H9 (cell line): ENCODE measurements around the gene FNDC7. TPM values are rescaled to one million over a fixed set of nuclear protein-coding genes. Genes with fewer than 3 reads are reported as not detected.

ENCODE experiments used
- DNase-seq: peaks from one replicate; pipeline ENCODE4 v3.0.0-alpha.2; 2017
- H2AFZ ChIP-seq: one replicate; pipeline ENCODE4 v1.6.1; 2013; ENCODE audit warnings: mild to moderate bottlenecking, low read length, control low read depth, moderate library complexity
- H2AK5ac ChIP-seq: 2 replicates; pipeline ENCODE4 v1.6.1; 2013; ENCODE audit warnings: low read length, control low read depth, mixed read lengths; ENCODE audit not compliant: insufficient read length
- H2BK120ac ChIP-seq: one replicate; pipeline ENCODE4 v1.6.1; 2013; ENCODE audit warnings: low read depth, mild to moderate bottlenecking, low read length, control low read depth, inconsistent platforms; ENCODE audit not compliant: poor library complexity, severe bottlenecking
- H2BK12ac ChIP-seq: 2 replicates; pipeline ENCODE4 v1.6.1; 2013; ENCODE audit warnings: low read length, control low read depth, mixed read lengths, low read depth; ENCODE audit not compliant: insufficient read length
- H2BK15ac ChIP-seq: 2 replicates; pipeline ENCODE4 v1.6.1; 2013; ENCODE audit warnings: low read depth, low read length, control low read depth
- H2BK20ac ChIP-seq: one replicate; pipeline ENCODE4 v1.6.1; 2013; ENCODE audit warnings: low read depth, mild to moderate bottlenecking, low read length, control low read depth, inconsistent platforms; ENCODE audit not compliant: poor library complexity, severe bottlenecking
- H2BK5ac ChIP-seq: 2 replicates; pipeline ENCODE4 v1.6.1; 2013; ENCODE audit warnings: low read length, control low read depth, mixed read lengths; ENCODE audit not compliant: insufficient read length
- H3K14ac ChIP-seq: 2 replicates; pipeline ENCODE4 v1.6.1; 2013; ENCODE audit warnings: low read length, control low read depth; ENCODE audit not compliant: insufficient read depth
- H3K18ac ChIP-seq: 2 replicates; pipeline ENCODE4 v1.6.1; 2013; ENCODE audit warnings: low read depth, mild to moderate bottlenecking, mixed read lengths, low read length, control low read depth; ENCODE audit not compliant: insufficient read length
- H3K23ac ChIP-seq: 2 replicates; pipeline ENCODE4 v1.6.1; 2013; ENCODE audit warnings: low read length, control low read depth, mixed read lengths, low read depth; ENCODE audit not compliant: insufficient read length
- H3K23me2 ChIP-seq: 2 replicates; pipeline ENCODE4 v1.6.1; 2013; ENCODE audit warnings: low read depth, mild to moderate bottlenecking, mixed read lengths, low read length, control low read depth; ENCODE audit not compliant: insufficient read length, poor library complexity, severe bottlenecking
- H3K27ac ChIP-seq: 2 replicates; pipeline ENCODE4 v1.5.1; 2013; ENCODE audit warnings: low read length, control low read depth, mixed read lengths, low read depth; ENCODE audit not compliant: insufficient read length
- H3K27me3 ChIP-seq: 2 replicates; pipeline ENCODE4 v1.6.1; 2013; ENCODE audit warnings: low read length, control low read depth, inconsistent platforms; ENCODE audit not compliant: insufficient read depth
- H3K4ac ChIP-seq: 2 replicates; pipeline ENCODE4 v1.6.1; 2013; ENCODE audit warnings: low read depth, mild to moderate bottlenecking, control low read depth, inconsistent platforms, low read length, moderate library complexity
- H3K4me1 ChIP-seq: 2 replicates; pipeline ENCODE4 v1.6.1; 2013; ENCODE audit warnings: low read length, control low read depth, inconsistent platforms; ENCODE audit not compliant: insufficient read depth
- H3K4me2 ChIP-seq: 2 replicates; pipeline ENCODE4 v1.6.1; 2013; ENCODE audit warnings: low read length, control low read depth, mixed read lengths; ENCODE audit not compliant: insufficient read length, insufficient read depth
- H3K56ac ChIP-seq: 2 replicates; pipeline ENCODE4 v1.6.1; 2013; ENCODE audit warnings: low read depth, mild to moderate bottlenecking, mixed read lengths, low read length, control low read depth; ENCODE audit not compliant: insufficient read length
- H3K79me1 ChIP-seq: 2 replicates; pipeline ENCODE4 v1.6.1; 2013; ENCODE audit warnings: low read depth, mild to moderate bottlenecking, moderate library complexity, low read length, control low read depth, inconsistent platforms; ENCODE audit not compliant: insufficient read depth, poor library complexity, severe bottlenecking
- H3K79me2 ChIP-seq: 2 replicates; pipeline ENCODE4 v1.6.1; 2013; ENCODE audit warnings: low read length, control low read depth, inconsistent platforms; ENCODE audit not compliant: insufficient read depth
- H3K9ac ChIP-seq: 2 replicates; pipeline ENCODE4 v1.6.1; 2013; ENCODE audit warnings: low read length, control low read depth, mixed read lengths; ENCODE audit not compliant: insufficient read length; ENCODE audit errors: extremely low read depth
- H3K9me3 ChIP-seq: one replicate; pipeline ENCODE4 v1.6.1; 2013; ENCODE audit warnings: low read depth, low read length, inconsistent platforms; ENCODE audit not compliant: control insufficient read depth
- H3T11ph ChIP-seq: one replicate; pipeline ENCODE4 v1.6.1; 2013; ENCODE audit warnings: mild to moderate bottlenecking, low read length, control low read depth, inconsistent platforms
- H4K20me1 ChIP-seq: one replicate; pipeline ENCODE4 v1.6.1; 2013; ENCODE audit not compliant: control insufficient read depth, insufficient read length, insufficient read depth
- H4K5ac ChIP-seq: 2 replicates; pipeline ENCODE4 v1.6.1; 2013; ENCODE audit warnings: low read depth, mild to moderate bottlenecking, mixed read lengths, low read length, control low read depth; ENCODE audit not compliant: insufficient read length
- H4K8ac ChIP-seq: replicated peaks from 2 replicates; pipeline ENCODE4 v1.6.1; 2013; ENCODE audit warnings: low read length, control low read depth, mixed read lengths, low read depth; ENCODE audit not compliant: insufficient read length
- H4K91ac ChIP-seq: 2 replicates; pipeline ENCODE4 v1.6.1; 2013; ENCODE audit warnings: low read depth, mild to moderate bottlenecking, moderate library complexity, mixed read lengths, low read length, control low read depth; ENCODE audit not compliant: insufficient read length
- H3K27ac Mint-ChIP-seq, 3 experiments: 2 replicates in 2 of 3; 3 replicates in 1 of 3; pipeline ENCODE4 v1.8.0; 2020 to 2021; ENCODE audit warnings: mixed read lengths in 3 of 3, mild to moderate bottlenecking in 1 of 3, moderate library complexity in 1 of 3
- H3K27me3 Mint-ChIP-seq: 2 replicates; pipeline ENCODE4 v1.8.0; 2021; ENCODE audit warnings: low read depth, mild to moderate bottlenecking, moderate library complexity, mixed read lengths
- H3K36me3 Mint-ChIP-seq, 3 experiments: 2 replicates in 2 of 3; 3 replicates in 1 of 3; pipeline ENCODE4 v1.8.0; 2020 to 2021; ENCODE audit warnings: low read depth in 3 of 3, mixed read lengths in 3 of 3; ENCODE audit not compliant: insufficient read depth in 1 of 3
- H3K4me1 Mint-ChIP-seq, 2 experiments: 2 replicates each; pipeline ENCODE4 v1.8.0; 2020; ENCODE audit warnings: mixed read lengths in 2 of 2
- H3K4me3 Mint-ChIP-seq, 2 experiments: 2 replicates in 1 of 2; 3 replicates in 1 of 2; pipeline ENCODE4 v1.8.0; 2020 to 2021; ENCODE audit warnings: mild to moderate bottlenecking in 2 of 2, mixed read lengths in 2 of 2, moderate library complexity in 1 of 2
- H3K9me3 Mint-ChIP-seq, 2 experiments: 2 replicates in 1 of 2; 3 replicates in 1 of 2; pipeline ENCODE4 v1.8.0; 2020; ENCODE audit warnings: mild to moderate bottlenecking in 2 of 2, mixed read lengths in 2 of 2, moderate library complexity in 1 of 2
- WGBS: extraction: QIAGEN DNeasy Blood & Tissue Kit; methylation state at CpG from one replicate; pipeline ENCODE4 v1.1.7; 2013; ENCODE audit warnings: missing lambda C conversion rate, low lambda C conversion rate, mixed read lengths; ENCODE audit not compliant: insufficient read length; ENCODE audit errors: extremely low coverage; 5-methylcytosine and 5-hydroxymethylcytosine counted together
- long read RNA-seq: library from polyadenylated mRNA; unstranded; transcript quantifications from one replicate; pipeline ENCODE4 v2.0.0, GENCODE V29; 2020
- total RNA-seq: library from RNA; stranded (reverse); gene quantifications from 2 replicates; pipeline ENCODE4 v1.2.1, GENCODE V29; 2021
- TF ChIP-seq, protein P1 (sequence below): fragments of 200-600 bp; sonication (generic); conservative IDR thresholded peaks from 3 replicates; pipeline ENCODE4 v1.8.0; 2021; ENCODE audit warnings: antibody characterized with exemption, mild to moderate bottlenecking

FNDC7 gene, protein sequence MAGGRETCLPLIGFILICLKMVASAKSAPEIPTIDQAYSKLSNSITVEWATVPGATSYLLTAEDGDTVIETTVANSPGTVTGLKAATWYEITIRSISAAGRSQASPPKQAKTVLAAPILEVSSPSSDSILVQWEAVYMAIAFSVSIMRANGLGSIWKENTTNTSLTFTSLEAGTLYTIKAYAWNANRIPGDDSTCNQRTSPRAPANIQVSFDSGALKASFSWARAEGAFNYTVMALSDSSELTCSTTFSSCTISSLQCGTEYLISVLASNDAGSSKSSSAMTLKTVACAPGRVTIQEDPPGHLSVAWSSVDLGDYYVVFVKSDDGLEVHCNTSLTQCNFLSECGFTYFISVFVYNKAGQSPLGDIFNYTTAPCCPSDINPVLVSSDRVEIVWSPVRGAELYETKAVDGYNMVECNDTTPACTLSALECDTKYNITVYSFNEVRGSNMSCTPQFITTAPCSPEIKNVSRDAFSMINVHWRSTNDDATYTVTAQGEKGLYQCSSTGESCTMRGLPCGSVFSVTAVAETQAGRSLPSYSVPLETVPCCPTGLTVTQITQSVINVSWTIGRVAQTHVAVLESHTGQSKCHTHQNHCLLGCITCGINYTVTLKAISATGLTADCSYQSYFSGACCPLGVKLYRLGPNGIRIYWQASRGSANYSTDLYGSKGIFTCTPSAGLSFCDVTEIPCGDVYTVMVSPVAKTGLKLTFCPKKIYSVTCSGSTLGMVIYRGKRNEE
- 0.11 and 0.13 TPM in 2 replicates for total RNA-seq
- long read RNA-seq = 0 reads

DNA sequence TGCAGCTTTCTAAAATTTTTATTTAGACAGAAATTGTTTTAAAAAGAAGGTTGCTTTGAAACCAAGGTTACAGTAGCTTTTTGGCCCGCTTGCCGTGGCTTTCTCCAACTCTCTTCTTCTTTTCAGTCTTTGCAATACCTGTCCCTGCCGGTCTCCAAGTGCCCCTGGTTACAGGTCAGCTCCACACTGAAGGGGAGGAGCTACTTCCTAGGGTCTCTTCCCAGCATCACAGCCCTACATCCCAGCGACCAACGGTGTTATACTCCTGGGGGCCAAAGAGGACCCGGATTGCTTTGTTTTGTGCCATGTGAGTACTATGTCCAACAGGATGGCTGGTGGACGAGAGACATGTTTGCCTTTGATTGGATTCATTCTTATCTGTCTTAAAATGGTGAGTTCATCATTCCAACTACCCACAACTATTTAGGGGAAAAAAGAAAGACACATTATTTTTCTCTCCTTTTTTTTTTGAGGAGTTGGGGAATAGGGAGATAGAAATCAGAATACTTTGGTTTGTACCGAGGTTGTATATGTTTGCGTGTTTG, at the start of gene FNDC7:
TSS of gene FNDC7 (plus strand) at position 303 of the 545 bp plus-strand sequence. CDS start at position 329, 26 bp downstream.
- no peak within 1 kb of the TSS for H2BK20ac ChIP-seq
- no peaks in the 10 kb centered on the region for H4K20me1 ChIP-seq
- peak within 1 kb of the TSS; percentile 88 for H2AFZ ChIP-seq
- no peak within 1 kb of the TSS for H2BK5ac ChIP-seq
- H3K23ac ChIP-seq = no peak within 1 kb of the TSS
- H2BK12ac ChIP-seq = no peak within 1 kb of the TSS
- no peaks in the 10 kb centered on the region for H3K9me3 Mint-ChIP-seq
- no peak within 1 kb of the TSS for H4K5ac ChIP-seq
- peak within 1 kb of the TSS in 1 of 2 experiments; percentile 70; a peak in 3 of 5 replicates for H3K4me3 Mint-ChIP-seq
- H3K36me3 Mint-ChIP-seq = no peaks in the 10 kb centered on the region
- H3K79me1 ChIP-seq = no peaks in the 10 kb centered on the region
- no peak within 1 kb of the TSS for H2AK5ac ChIP-seq
- no peaks in the 10 kb centered on the region for H3K79me2 ChIP-seq
- H3K9ac ChIP-seq = no peak within 1 kb of the TSS
- TF ChIP-seq, protein P1, sequence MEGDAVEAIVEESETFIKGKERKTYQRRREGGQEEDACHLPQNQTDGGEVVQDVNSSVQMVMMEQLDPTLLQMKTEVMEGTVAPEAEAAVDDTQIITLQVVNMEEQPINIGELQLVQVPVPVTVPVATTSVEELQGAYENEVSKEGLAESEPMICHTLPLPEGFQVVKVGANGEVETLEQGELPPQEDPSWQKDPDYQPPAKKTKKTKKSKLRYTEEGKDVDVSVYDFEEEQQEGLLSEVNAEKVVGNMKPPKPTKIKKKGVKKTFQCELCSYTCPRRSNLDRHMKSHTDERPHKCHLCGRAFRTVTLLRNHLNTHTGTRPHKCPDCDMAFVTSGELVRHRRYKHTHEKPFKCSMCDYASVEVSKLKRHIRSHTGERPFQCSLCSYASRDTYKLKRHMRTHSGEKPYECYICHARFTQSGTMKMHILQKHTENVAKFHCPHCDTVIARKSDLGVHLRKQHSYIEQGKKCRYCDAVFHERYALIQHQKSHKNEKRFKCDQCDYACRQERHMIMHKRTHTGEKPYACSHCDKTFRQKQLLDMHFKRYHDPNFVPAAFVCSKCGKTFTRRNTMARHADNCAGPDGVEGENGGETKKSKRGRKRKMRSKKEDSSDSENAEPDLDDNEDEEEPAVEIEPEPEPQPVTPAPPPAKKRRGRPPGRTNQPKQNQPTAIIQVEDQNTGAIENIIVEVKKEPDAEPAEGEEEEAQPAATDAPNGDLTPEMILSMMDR = no peak
- H2BK120ac ChIP-seq = no peak within 1 kb of the TSS
- no peak within 1 kb of the TSS for H3K14ac ChIP-seq
- no peaks in the 10 kb centered on the region; the same call in 1 of the 2 replicates for H3K4me1 ChIP-seq
- H3K23me2 ChIP-seq = no peaks in the 10 kb centered on the region
- no peak within 1 kb of the TSS for H3K4ac ChIP-seq
- no peak within 1 kb of the TSS for H3K18ac ChIP-seq
- H3K9me3 ChIP-seq = no peaks in the 10 kb centered on the region
- H2BK15ac ChIP-seq = no peak within 1 kb of the TSS
- H3T11ph ChIP-seq = no peak within 1 kb of the TSS
- no peak within 1 kb of the TSS for H4K8ac ChIP-seq
- H3K27me3 Mint-ChIP-seq = peaks cover 1% of the 10 kb centered on the region; the same call in 1 of the 2 replicates
- no peak within 1 kb of the TSS for H3K4me2 ChIP-seq
- peak; percentile 85 for DNase-seq
- H3K27ac ChIP-seq = no peak within 1 kb of the TSS
- no peak within 1 kb of the TSS for H3K56ac ChIP-seq
- H4K91ac ChIP-seq = no peak within 1 kb of the TSS
- H3K27ac Mint-ChIP-seq = no peak within 1 kb of the TSS; a peak in 1 of 7 replicates
- H3K4me1 Mint-ChIP-seq = peaks cover 12 to 35% of the 10 kb centered on the region in 2 experiments
- no peaks in the 10 kb centered on the region for H3K27me3 ChIP-seq
- WGBS = no CpG with 5 or more reads among the region's 9 CpGs
